BJ (cell line): Measurements from ENCODE around the gene EDARADD. TPM values are rescaled to one million over a fixed set of nuclear protein-coding genes. Genes with fewer than 3 reads are reported as not detected.
"Not testable (repeated sequence)": the region's sequence is repeated elsewhere in the genome, so short reads cannot be mapped to it uniquely, and the experiment has no call there.

Experiments
- CTCF ChIA-PET: fragments of 350-600 bp; formaldehyde crosslinking; extraction: SDS; loops from one replicate; lab custom pipeline; 2021; ENCODE audit warnings: antibody characterized with exemption, inconsistent platforms; lab: Yijun Ruan, JAX
- POLR2A ChIA-PET: fragments of 300-600 bp; sonication (Branson Sonifier 250); formaldehyde crosslinking; extraction: SDS; loops from one replicate; lab custom pipeline; 2021; ENCODE audit warnings: antibody characterized with exemption; lab: Charles Lee
- DNase-seq: peaks from one replicate; pipeline ENCODE4 v3.0.0-alpha.2; 2011; ENCODE audit warnings: low read depth
- H3K27me3 ChIP-seq: 2 replicates; pipeline ENCODE4 v1.6.0; 2011; ENCODE audit warnings: low read length; ENCODE audit not compliant: control insufficient read depth, insufficient read depth
- H3K36me3 ChIP-seq: 2 replicates; pipeline ENCODE4 v1.5.1; 2011; ENCODE audit warnings: low read length; ENCODE audit not compliant: control insufficient read depth, insufficient read depth
- H3K4me3 ChIP-seq: 2 replicates; pipeline ENCODE4 v1.5.1; 2011; ENCODE audit warnings: low read depth, mild to moderate bottlenecking, control low read depth, low read length
- CTCF ChIP-seq: IDR thresholded peaks from 2 replicates; pipeline ENCODE4 v1.5.1; 2011; ENCODE audit warnings: low read depth, mild to moderate bottlenecking, control low read depth, inconsistent platforms, low read length, moderate library complexity; ENCODE audit not compliant: insufficient read depth
- polyA plus RNA-seq: library from polyadenylated mRNA; depleted of rRNA; stranded (reverse); fragments of >200 nt; gene quantifications from 2 replicates; pipeline ENCODE4 v1.2.3, GENCODE V29; 2011

Gene EDARADD
- polyA plus RNA-seq, 1 experiment = not detected

- Histone ChIP-seq H3K27me3 (no peaks in the 10 kb centered on the region; the same call in 1 of the 2 replicates), H3K4me3 (no peak overlapping the region), H3K36me3 (no peaks in the 10 kb centered on the region)
- DNase-seq = no peak
- ChIA-PET POLR2A (no interaction called here), CTCF (interaction anchor here (1.3 to 2.6 kb wide), 2 partner anchors 9 to 11 kb away, joined by 5 to 8 read pairs; no protein-coding TSS in a partner anchor)
- no peak for TF ChIP-seq CTCF
Observed at GRCh38 chr1:236501093-236501492, 107.0 kb downstream of the EDARADD start.

GRCh38 chr1:236502579-236502971 is 108.5 kb downstream of the EDARADD start:
- H3K27me3 ChIP-seq = no peaks in the 10 kb centered on the region
- no peak for TF ChIP-seq CTCF
- no peaks in the 10 kb centered on the region for H3K36me3 ChIP-seq
- DNase-seq = peak; percentile 23
- POLR2A ChIA-PET = interaction anchor here (0.6 kb wide), 1 partner anchor 531 kb away, joined by 6 read pairs; no protein-coding TSS in a partner anchor
- no peak overlapping the region for H3K4me3 ChIP-seq
- CTCF ChIA-PET = interaction anchor here (0.6 to 2.6 kb wide), 2 partner anchors 12 to 289 kb away, joined by 3 to 8 read pairs; no protein-coding TSS in a partner anchor

GRCh38 chr1:236502972-236503639 is 109.0 kb downstream of the EDARADD start:
- peak; percentile 20 for DNase-seq
- H3K36me3 ChIP-seq = no peaks in the 10 kb centered on the region
- ChIA-PET CTCF (interaction anchor here (0.6 to 1.2 kb wide), 2 partner anchors 290 to 399 kb away, joined by 3 read pairs; no protein-coding TSS in a partner anchor), POLR2A (no interaction called here)
- TF ChIP-seq CTCF = no peak
- H3K4me3 ChIP-seq = peak overlapping the region; percentile 21
- no peaks in the 10 kb centered on the region for H3K27me3 ChIP-seq

- H3K27me3 ChIP-seq, H3K4me3 ChIP-seq, POLR2A ChIA-PET, DNase-seq, H3K36me3 ChIP-seq: not testable (repeated sequence)
- CTCF ChIA-PET = interaction anchor here (0.6 to 1.2 kb wide), 2 partner anchors 21 to 400 kb away, joined by 3 to 5 read pairs; no protein-coding TSS in a partner anchor
Observed at GRCh38 chr1:236504338-236504737, 110.3 kb downstream of the EDARADD start.

GRCh38 chr1:236507022-236507700 is 113.1 kb downstream of the EDARADD start:
- no peak for DNase-seq
- Histone ChIP-seq H3K4me3 (no peak overlapping the region), H3K27me3 (no peaks in the 10 kb centered on the region), H3K36me3 (no peaks in the 10 kb centered on the region)
- POLR2A ChIA-PET = interaction anchor here (0.7 kb wide), 1 partner anchor 17 kb away, joined by 3 read pairs; the partner anchor contains the start of gene LGALS8
- CTCF ChIA-PET = interaction anchor here (0.6 to 1.4 kb wide), 2 partner anchors 9 to 17 kb away, joined by 3 read pairs; no protein-coding TSS in a partner anchor
- no peak for TF ChIP-seq CTCF
